HCT116 (cell line): ENCODE measurements around the gene SAE1. TPM values are rescaled to one million over a fixed set of nuclear protein-coding genes. Genes with fewer than 3 reads are reported as not detected.
A peak's percentile ranks its signal among the peaks of the same experiment; 100 is the strongest.

Source experiments
- ATAC-seq: fragments of 200-7000 bp; cut with Tn5 transposase; 2 replicates; pipeline ENCODE4 v1.9.1; 2020; ENCODE audit warnings: mild to moderate bottlenecking, moderate library complexity
- BruUV-seq: library from RNA; stranded (reverse); fragments of 400-500 nt; replicated peaks from 2 replicates; lab custom pipeline; 2021; lab: Mats Ljungman, UMichigan
- CTCF ChIA-PET: fragments of 300-600 bp; sonication (Branson Sonifier 250); formaldehyde crosslinking; loops from one replicate; lab custom pipeline; 2021; ENCODE audit warnings: antibody characterized with exemption; lab: Charles Lee
- POLR2A ChIA-PET: fragments of 300-600, 350-600 bp; sonication (Branson Sonifier 250); formaldehyde crosslinking; loops from one replicate; lab custom pipeline; 2021; ENCODE audit warnings: antibody characterized with exemption; lab: Charles Lee
- RAD21 ChIA-PET, 2 experiments: fragments of 300-600 bp; sonication (Branson Sonifier 250); formaldehyde crosslinking; loops; one replicate each; lab custom pipeline; 2023; ENCODE audit warnings: low total read pairs in 2 of 2; ENCODE audit not compliant: uncharacterized antibody in 2 of 2, unreplicated experiment in 2 of 2, low non-redundant PET in 1 of 2; lab: Charles Lee
- DNase-seq: peaks from one replicate; pipeline ENCODE4 v3.0.0-alpha.2; 2010; ENCODE audit warnings: low read depth, low spot score
- H2AFZ ChIP-seq: fragments of 200-600 bp; shearing (Covaris generic), sonication (generic); 2 replicates; pipeline ENCODE4 v1.6.1; 2017; ENCODE audit warnings: low read depth, mixed run types, mixed read lengths, antibody characterized with exemption, low read length; ENCODE audit not compliant: poor library complexity, severe bottlenecking
- H3K27ac ChIP-seq: 2 replicates; pipeline ENCODE4 v1.5.1; 2012; ENCODE audit warnings: low read depth, low read length
- H3K27me3 ChIP-seq: fragments of 200-600 bp; sonication (generic); 2 replicates; pipeline ENCODE4 v1.6.1; 2016; ENCODE audit warnings: mixed run types, low read length, mixed read lengths; ENCODE audit not compliant: insufficient read depth
- H3K36me3 ChIP-seq, 2 experiments: fragments of 200-500 bp in 1 of 2; fragments of 200-600 bp in 1 of 2; sonication (Bioruptor generic) in 1 of 2; sonication (generic) in 1 of 2; 2 replicates each; pipeline versions ENCODE4 v1.5.1 to v1.6.1; 2014 to 2016; ENCODE audit warnings: low read length in 2 of 2, inconsistent platforms in 1 of 2, mixed read lengths in 1 of 2, mixed run types in 1 of 2; ENCODE audit not compliant: insufficient read depth in 2 of 2, control insufficient read depth in 1 of 2
- H3K4me1 ChIP-seq, 2 experiments: fragments of 200-600 bp in 1 of 2; sonication (generic) in 1 of 2; 2 replicates each; pipeline versions ENCODE4 v1.5.1 to v1.6.1; 2012 to 2017; ENCODE audit warnings: low read length in 2 of 2, inconsistent platforms in 1 of 2, mild to moderate bottlenecking in 1 of 2, mixed read lengths in 1 of 2, mixed run types in 1 of 2, moderate library complexity in 1 of 2; ENCODE audit not compliant: insufficient read depth in 2 of 2, control insufficient read depth in 1 of 2
- H3K4me2 ChIP-seq: fragments of 200-600 bp; sonication (generic); 2 replicates; pipeline ENCODE4 v1.6.1; 2017; ENCODE audit warnings: mixed run types, low read length, mixed read lengths
- H3K4me3 ChIP-seq, 2 experiments: fragments of 200-600 bp in 1 of 2; sonication (generic) in 1 of 2; replicated peaks in 1 of 2; 2 replicates each; pipeline ENCODE4 v1.5.1; 2011 to 2016; ENCODE audit warnings: low read length in 2 of 2, control low read depth in 1 of 2, low read depth in 1 of 2, mild to moderate bottlenecking in 1 of 2, mixed read lengths in 1 of 2, mixed run types in 1 of 2
- H3K79me2 ChIP-seq: fragments of 200-600 bp; sonication (generic); 2 replicates; pipeline ENCODE4 v1.6.1; 2017; ENCODE audit warnings: mild to moderate bottlenecking, mixed run types, low read length, moderate library complexity, mixed read lengths; ENCODE audit not compliant: insufficient read depth
- H3K9ac ChIP-seq: fragments of 200-600 bp; sonication (generic); 2 replicates; pipeline ENCODE4 v1.6.1; 2016; ENCODE audit warnings: low read length, mixed read lengths
- H3K9me2 ChIP-seq: fragments of 200-600 bp; sonication (generic), shearing (Covaris generic); 2 replicates; pipeline ENCODE4 v1.6.1; 2017; ENCODE audit warnings: mixed run types, mild to moderate bottlenecking, moderate library complexity; ENCODE audit not compliant: insufficient read depth
- H3K9me3 ChIP-seq, 2 experiments: fragments of 200-500 bp in 1 of 2; fragments of 200-600 bp in 1 of 2; sonication (Bioruptor generic) in 1 of 2; sonication (generic) in 1 of 2; 2 replicates each; pipeline ENCODE4 v1.6.1; 2014 to 2017; ENCODE audit warnings: low read length in 2 of 2, mixed read lengths in 2 of 2, inconsistent platforms in 1 of 2, low read depth in 1 of 2, mild to moderate bottlenecking in 1 of 2, mixed run types in 1 of 2, moderate library complexity in 1 of 2; ENCODE audit not compliant: control insufficient read depth in 1 of 2, insufficient read depth in 1 of 2
- H4K20me1 ChIP-seq: fragments of 200-600 bp; sonication (generic), shearing (Covaris generic); 2 replicates; pipeline ENCODE4 v1.6.1; 2017; ENCODE audit warnings: mixed run types, mild to moderate bottlenecking, moderate library complexity; ENCODE audit not compliant: insufficient read depth
- EGR1 ChIP-seq: IDR thresholded peaks from 2 replicates; pipeline ENCODE4 v1.6.1; 2012; ENCODE audit warnings: low read depth
- FOSL1 ChIP-seq: IDR thresholded peaks from 2 replicates; pipeline ENCODE4 v1.6.1; 2012; ENCODE audit warnings: low read depth
- POLR2A ChIP-seq: IDR thresholded peaks from 2 replicates; pipeline ENCODE4 v1.7.0; 2011; ENCODE audit warnings: borderline replicate concordance; ENCODE audit not compliant: insufficient read depth, insufficient read length; ENCODE audit errors: extremely low read depth
- POLR2AphosphoS5 ChIP-seq: IDR thresholded peaks from 2 replicates; pipeline ENCODE4 v1.6.1; 2011; ENCODE audit warnings: mild to moderate bottlenecking, low read depth, low read length, moderate library complexity
- SIN3A ChIP-seq: IDR thresholded peaks from 2 replicates; pipeline ENCODE4 v1.6.1; 2012; ENCODE audit warnings: low read depth
- SP1 ChIP-seq: IDR thresholded peaks from 2 replicates; pipeline ENCODE4 v1.6.1; 2012; ENCODE audit warnings: low read depth
- TCF7L2 ChIP-seq: IDR thresholded peaks from 2 replicates; pipeline ENCODE4 v1.7.0; 2011; ENCODE audit warnings: borderline replicate concordance, inconsistent platforms; ENCODE audit not compliant: insufficient read depth, insufficient read length; ENCODE audit errors: extremely low read depth
- ZFX ChIP-seq: fragments of 450-650 bp; IDR thresholded peaks from 2 replicates; pipeline ENCODE4 v1.6.1; 2017
- ZNF274 ChIP-seq: fragments of 200-500 bp; sonication (Bioruptor generic); IDR thresholded peaks from 2 replicates; pipeline ENCODE4 v1.6.1; 2014; ENCODE audit warnings: mild to moderate bottlenecking, low read depth, low read length, inconsistent platforms
- intact Hi-C: fragments of 100-400 bp; cut with micrococcal nuclease; formaldehyde crosslinking; loops from 2 replicates; pipeline ENCODE4 v1.10.0; 2022
- total RNA-seq: library from RNA; stranded (reverse); gene quantifications from one replicate; pipeline ENCODE4 v1.2.1, GENCODE V29; 2021; ENCODE audit not compliant: unreplicated experiment
- TF ChIP-seq, protein P1 (sequence below): IDR thresholded peaks from 2 replicates; pipeline ENCODE4 v1.6.1; 2012; ENCODE audit warnings: low read depth
- TF ChIP-seq, protein P2 (sequence below): IDR thresholded peaks from 2 replicates; pipeline ENCODE4 v1.6.1; 2012

SAE1 gene
- total RNA-seq, 1 experiment from 2014 or later: 213 TPM

DNA sequence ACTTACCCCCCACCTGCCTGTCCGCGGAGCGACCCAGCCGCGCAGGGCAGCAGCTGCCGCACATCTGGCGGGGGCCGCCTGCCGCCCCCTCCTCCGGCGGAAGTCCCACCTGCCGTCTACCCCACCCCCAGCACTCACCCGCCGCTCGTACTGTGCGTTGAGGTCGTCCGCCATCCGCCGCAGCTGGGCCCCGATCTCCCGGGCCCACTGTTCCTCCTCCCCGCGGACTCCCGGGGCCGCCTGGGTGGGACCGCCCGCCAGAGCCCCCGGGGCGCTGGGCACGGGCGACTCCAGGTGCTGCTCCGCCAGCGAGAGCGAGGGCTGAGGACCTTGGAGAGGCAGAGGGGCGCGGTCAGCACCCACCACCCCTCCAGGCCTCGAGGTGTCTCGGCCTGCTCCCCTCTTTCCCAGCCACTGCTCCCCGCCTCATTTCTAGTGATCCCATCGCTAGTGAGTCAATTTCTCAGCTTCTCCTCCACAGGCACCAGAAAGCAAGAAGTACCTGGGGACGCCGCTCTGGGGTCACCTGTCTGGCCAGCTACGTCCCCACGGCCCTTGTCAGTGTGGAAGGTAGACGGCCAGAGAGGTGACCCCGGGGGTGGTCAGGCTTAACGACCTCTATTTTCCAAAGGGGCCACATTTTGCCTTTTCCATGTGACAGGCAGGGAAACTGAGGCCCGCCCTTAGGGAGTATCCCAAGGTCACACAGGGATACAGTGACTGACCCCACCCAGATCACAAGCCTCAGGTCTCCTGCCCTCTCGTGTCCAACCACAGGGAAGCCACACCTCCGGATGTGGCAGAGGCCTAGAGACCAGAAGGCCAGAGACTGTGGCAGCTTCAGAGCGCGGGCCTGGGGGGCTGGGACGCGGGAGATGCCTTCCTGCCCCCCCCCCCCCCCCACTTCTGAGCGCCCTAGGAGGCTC, 96.1 kb downstream of the SAE1 start:
- H3K27ac ChIP-seq: peak overlapping the region; percentile 97
- H2AFZ ChIP-seq: no peak overlapping the region
- H3K4me1 ChIP-seq: peaks cover 20 to 57% of the 10 kb centered on the region in 2 experiments
- peak overlapping the region; percentile 100 for H3K4me2 ChIP-seq
- H3K79me2 ChIP-seq: peaks cover 22% of the 10 kb centered on the region
- no peaks in the 10 kb centered on the region for H3K9me2 ChIP-seq
- TSS peak; percentile 89 for BruUV-seq
- POLR2A ChIA-PET: interaction anchor here (0.6 to 3.5 kb wide), 20 partner anchors 10 to 1611 kb away, joined by 3 to 39 read pairs (median 6); partner anchors contain the start of genes CCDC9 and ZC3H4
- RAD21 ChIA-PET: interaction anchor here (0.6 to 0.7 kb wide), 3 partner anchors 18 to 711 kb away, joined by 3 to 5 read pairs (median 4); no protein-coding TSS in a partner anchor
- H3K27me3 ChIP-seq: no peaks in the 10 kb centered on the region
- H3K9ac ChIP-seq: peak overlapping the region; percentile 87
- CTCF ChIA-PET: interaction anchor here (2.6 to 2.7 kb wide), 2 partner anchors 16 to 18 kb away, joined by 16 read pairs; no protein-coding TSS in a partner anchor
- H4K20me1 ChIP-seq: no peaks in the 10 kb centered on the region
- TF ChIP-seq SP1 (peak; percentile 68; the same call in 1 of the 2 replicates), ZFX (peak; percentile 53), EGR1 (no peak), POLR2AphosphoS5 (peak; percentile 75), FOSL1 (no peak), TCF7L2 (peak; percentile 54), SIN3A (peak; percentile 55), POLR2A (peak; percentile 14), ZNF274 (no peak)
- TF ChIP-seq, protein P1, sequence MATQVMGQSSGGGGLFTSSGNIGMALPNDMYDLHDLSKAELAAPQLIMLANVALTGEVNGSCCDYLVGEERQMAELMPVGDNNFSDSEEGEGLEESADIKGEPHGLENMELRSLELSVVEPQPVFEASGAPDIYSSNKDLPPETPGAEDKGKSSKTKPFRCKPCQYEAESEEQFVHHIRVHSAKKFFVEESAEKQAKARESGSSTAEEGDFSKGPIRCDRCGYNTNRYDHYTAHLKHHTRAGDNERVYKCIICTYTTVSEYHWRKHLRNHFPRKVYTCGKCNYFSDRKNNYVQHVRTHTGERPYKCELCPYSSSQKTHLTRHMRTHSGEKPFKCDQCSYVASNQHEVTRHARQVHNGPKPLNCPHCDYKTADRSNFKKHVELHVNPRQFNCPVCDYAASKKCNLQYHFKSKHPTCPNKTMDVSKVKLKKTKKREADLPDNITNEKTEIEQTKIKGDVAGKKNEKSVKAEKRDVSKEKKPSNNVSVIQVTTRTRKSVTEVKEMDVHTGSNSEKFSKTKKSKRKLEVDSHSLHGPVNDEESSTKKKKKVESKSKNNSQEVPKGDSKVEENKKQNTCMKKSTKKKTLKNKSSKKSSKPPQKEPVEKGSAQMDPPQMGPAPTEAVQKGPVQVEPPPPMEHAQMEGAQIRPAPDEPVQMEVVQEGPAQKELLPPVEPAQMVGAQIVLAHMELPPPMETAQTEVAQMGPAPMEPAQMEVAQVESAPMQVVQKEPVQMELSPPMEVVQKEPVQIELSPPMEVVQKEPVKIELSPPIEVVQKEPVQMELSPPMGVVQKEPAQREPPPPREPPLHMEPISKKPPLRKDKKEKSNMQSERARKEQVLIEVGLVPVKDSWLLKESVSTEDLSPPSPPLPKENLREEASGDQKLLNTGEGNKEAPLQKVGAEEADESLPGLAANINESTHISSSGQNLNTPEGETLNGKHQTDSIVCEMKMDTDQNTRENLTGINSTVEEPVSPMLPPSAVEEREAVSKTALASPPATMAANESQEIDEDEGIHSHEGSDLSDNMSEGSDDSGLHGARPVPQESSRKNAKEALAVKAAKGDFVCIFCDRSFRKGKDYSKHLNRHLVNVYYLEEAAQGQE: no peak
- TF ChIP-seq, protein P2, sequence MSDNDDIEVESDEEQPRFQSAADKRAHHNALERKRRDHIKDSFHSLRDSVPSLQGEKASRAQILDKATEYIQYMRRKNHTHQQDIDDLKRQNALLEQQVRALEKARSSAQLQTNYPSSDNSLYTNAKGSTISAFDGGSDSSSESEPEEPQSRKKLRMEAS: peak; percentile 68
- 0 out of 4 replicates have a peak, but pooled peaks cover 0 to 2% of the 10 kb centered on the region in 2 experiments for H3K36me3 ChIP-seq
- no peaks in the 10 kb centered on the region for H3K9me3 ChIP-seq
- peak overlapping the region; percentile 76 to 78 for H3K4me3 ChIP-seq
- intact Hi-C loops: no loop called here
- ATAC-seq (peak; percentile 55), DNase-seq (peak; percentile 76)
